HG03354 (cell line): ENCODE data around the gene ANKRD23.
A peak's percentile ranks its signal among the peaks of the same experiment; 100 is the strongest.

ENCODE experiments used
- ATAC-seq: cut with Tn5 transposase; IDR thresholded peaks from one replicate; pipeline ENCODE4 v1.9.1; 2021; ENCODE audit warnings: mild to moderate bottlenecking; ENCODE audit not compliant: unreplicated experiment, poor library complexity, severe bottlenecking

Gene ANKRD23

GRCh38 chr2:96841701-96842495 lies 1.9 kb downstream of the ANKRD23 start:
- no peak for ATAC-seq

DNA sequence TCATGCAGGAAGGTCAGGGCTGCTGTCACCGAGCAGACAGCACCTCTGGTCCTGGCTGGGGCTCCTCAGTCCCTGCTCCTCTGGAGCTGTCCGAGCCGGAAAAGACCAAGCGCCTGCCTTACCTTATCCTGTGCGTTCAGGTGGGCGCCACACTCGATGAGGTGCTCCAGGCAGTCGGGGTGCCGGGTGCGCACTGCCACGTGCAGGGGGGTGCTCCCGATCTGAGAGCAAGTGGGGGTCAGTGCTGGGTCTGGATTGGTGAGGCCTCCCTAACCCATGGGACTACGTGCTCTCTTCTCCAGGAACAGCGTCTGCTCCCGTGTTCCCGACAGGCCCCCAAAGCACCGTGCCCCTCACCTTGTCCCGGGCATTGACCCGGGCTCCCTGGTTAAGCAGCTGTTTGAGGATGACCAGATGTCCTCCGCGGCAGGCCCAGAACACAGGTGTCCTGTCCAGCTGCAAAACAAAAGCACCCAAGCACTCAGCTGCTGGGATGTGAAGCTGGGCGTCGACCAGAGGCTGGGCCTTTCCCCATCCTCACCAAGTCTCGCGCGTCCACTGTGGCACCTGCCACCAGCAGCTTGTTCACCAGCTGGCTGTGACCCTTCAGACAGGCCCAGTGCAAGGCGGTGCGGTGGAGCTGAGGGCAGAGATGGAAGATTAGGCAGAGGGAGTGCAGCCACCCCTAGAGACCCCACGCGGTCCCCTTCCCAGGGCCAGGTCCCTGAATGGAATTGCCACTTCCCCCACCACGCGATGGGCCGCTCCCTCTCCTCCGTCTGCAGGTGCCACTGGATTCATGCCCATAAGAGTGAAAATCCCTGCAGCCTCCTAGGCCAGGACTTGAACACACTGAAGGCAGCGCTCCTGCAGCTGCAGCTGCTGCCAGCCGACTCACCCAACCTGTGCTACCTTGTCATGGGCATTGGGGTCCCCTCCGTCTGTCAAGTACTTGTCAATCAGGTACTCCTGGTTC lies 3.7 kb downstream of the ANKRD23 start:
- no peak for ATAC-seq

GRCh38 chr2:96839293-96839874 lies 4.4 kb downstream of the ANKRD23 start:
- ATAC-seq = peak; percentile 72

- ATAC-seq = peak; percentile 11
These were observed 5.2 kb downstream of the ANKRD23 start for GRCh38 chr2:96838345-96839292.

DNA sequence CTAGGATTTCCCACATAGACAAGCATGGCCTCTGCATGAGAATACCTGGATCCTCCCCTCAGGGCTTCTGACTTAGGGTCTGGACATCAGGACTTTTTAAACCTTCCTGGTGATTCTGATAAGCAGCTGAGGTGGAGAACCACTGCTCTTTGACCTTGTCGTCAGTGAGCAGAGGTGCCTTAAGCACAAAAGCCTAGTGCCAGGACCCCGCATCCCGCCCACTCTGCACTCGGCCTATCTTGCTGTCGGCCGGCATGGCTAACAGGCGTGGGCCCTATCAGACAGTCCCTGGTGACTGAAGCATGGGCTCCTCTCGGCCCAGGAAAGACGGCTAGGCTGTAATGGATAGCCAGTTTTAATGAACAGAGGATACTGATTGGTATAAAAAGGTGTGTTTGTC lies 6.2 kb downstream of the ANKRD23 start:
- no peak for ATAC-seq

DNA sequence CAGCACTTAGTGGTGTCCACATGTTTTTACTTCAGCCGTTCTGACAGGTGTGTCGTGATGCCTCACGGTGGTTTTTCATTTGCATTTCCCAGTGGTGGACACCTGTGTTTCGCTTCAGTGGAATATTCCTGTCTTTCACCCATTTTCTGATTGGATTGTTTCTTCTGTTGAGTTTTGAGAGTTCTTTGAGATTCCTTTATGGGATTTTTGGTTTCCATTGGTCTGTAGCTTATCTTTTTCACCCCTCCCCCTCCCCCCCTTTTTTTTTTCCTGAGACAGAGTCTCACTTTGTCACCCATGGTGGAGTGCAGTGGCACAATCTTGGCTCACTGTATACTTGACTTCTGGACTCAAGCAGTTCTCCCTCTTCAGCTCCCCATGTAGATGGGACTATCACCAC lies 8.0 kb downstream of the ANKRD23 start:
- no peak for ATAC-seq

- no peak for ATAC-seq
These were observed 10.9 kb downstream of the ANKRD23 start for GRCh38 chr2:96832754-96833507.

DNA sequence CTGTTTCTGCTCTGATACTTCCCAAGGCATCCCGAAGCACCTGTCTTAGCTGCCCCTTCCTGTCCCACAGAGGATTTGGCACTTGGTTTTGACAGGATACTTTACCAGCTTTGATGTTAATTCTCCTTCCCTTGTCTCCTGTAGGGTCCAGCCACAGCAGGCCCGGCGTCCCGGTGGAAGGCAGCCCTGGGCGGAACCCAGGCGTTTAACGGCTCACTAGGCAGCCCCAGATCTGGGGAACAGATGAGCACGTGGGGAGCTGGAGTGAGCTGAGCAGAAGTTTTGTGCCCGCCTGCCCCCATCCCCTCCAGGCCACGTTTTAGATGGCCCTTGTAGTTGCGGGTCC lies 11.4 kb downstream of the ANKRD23 start:
- no peak for ATAC-seq

GRCh38 chr2:96831679-96832078 lies 12.1 kb downstream of the ANKRD23 start:
- no peak for ATAC-seq

- ATAC-seq = no peak
These were observed 13.7 kb downstream of the ANKRD23 start for GRCh38 chr2:96830044-96830562.

DNA sequence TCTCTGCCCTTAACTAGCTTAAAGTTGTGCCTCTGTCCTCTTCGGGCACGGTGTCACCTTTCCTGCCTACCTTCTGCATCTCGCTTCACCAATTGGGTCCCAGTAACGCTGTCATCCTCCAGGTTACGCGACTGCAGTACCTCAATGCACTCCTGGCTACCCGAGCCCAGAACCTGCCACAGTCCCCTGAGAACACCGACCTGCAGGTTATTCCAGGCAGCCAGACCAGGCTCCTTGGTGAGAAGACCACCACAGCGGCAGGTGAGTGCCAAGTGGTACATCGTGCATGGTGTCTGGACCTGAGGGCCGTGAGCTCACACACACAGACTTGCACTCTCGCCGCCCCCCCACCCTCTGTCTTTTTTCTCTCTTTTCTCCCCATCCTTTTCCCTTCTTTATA lies 14.9 kb downstream of the ANKRD23 start:
- ATAC-seq = no peak

- no peak for ATAC-seq
These were observed 15.4 kb downstream of the ANKRD23 start for GRCh38 chr2:96828436-96828835.

GRCh38 chr2:96826546-96827278 lies 17.1 kb downstream of the ANKRD23 start:
- no peak for ATAC-seq

GRCh38 chr2:96825057-96825456 lies 18.8 kb downstream of the ANKRD23 start:
- no peak for ATAC-seq

DNA sequence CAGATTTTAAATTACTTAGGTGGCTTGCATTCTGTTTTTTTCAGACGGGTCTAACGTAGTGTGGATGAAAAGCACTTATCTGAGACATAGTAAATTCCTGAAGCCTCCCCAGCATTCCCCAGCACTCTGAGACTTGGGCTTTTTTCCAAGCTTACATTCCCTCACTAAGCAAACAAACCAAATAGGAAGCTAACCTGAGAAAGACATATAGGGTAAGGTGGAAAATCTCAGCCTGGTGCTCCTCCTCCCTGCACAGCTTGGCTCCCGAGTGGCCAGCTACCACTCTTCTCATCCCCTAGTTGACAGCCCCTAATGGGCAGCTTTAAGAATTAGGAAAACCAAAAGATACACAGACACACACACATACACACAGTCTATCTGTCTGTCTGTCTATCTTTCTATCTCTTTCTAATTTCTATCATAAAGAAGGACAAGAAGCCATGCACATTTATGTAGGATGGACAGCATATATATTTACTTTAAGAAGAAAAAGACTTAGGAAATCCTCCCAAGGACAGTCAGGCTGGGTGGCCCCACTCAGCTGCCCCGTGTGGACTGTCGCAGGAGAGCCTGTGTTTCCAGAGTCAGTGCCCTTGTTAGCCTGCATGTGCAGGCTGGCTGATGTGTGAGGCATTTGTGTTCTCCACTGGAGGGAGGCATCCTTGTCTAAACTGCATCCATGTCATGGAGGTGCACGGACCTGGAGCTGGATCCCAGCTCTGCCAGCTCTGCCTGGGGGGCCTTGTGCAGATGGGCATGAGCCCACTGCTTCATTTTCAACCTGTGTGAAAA lies 19.5 kb downstream of the ANKRD23 start:
- no peak for ATAC-seq

- no peak for ATAC-seq
These were observed 20.6 kb downstream of the ANKRD23 start for GRCh38 chr2:96823198-96823597.

GRCh38 chr2:96822786-96823185 lies 21.0 kb downstream of the ANKRD23 start:
- ATAC-seq = no peak
